IPS-15b (cell line): ENCODE data around the gene SPAG4.

Source experiments
- H3K27me3 ChIP-seq: one replicate; pipeline ENCODE4 v1.6.1; 2013; ENCODE audit warnings: low read length; ENCODE audit not compliant: control insufficient read depth, insufficient read depth
- H3K36me3 ChIP-seq: one replicate; pipeline ENCODE4 v1.6.1; 2013; ENCODE audit warnings: low read length; ENCODE audit not compliant: control insufficient read depth, insufficient read depth
- H3K4me1 ChIP-seq: one replicate; pipeline ENCODE4 v1.6.1; 2013; ENCODE audit warnings: mild to moderate bottlenecking, low read length; ENCODE audit not compliant: control insufficient read depth, insufficient read depth
- H3K4me3 ChIP-seq: one replicate; pipeline ENCODE4 v1.5.1; 2013; ENCODE audit warnings: low read depth, low read length
- H3K9ac ChIP-seq: one replicate; pipeline ENCODE4 v1.6.1; 2013; ENCODE audit warnings: low read depth, mild to moderate bottlenecking, low read length
- H3K9me3 ChIP-seq: one replicate; pipeline ENCODE4 v1.6.1; 2013; ENCODE audit warnings: mild to moderate bottlenecking, low read length; ENCODE audit not compliant: control insufficient read depth, insufficient read depth

SPAG4 gene

GRCh38 chr20:35617397-35618262 lies 2.0 kb downstream of the SPAG4 start:
- no peaks in the 10 kb centered on the region for H3K4me1 ChIP-seq
- no peaks in the 10 kb centered on the region for H3K9me3 ChIP-seq
- H3K4me3 ChIP-seq = peak overlapping the region; percentile 70
- H3K27me3 ChIP-seq = peaks cover 15% of the 10 kb centered on the region
- H3K36me3 ChIP-seq = no peaks in the 10 kb centered on the region
- H3K9ac ChIP-seq = no peak overlapping the region

- H3K27me3 ChIP-seq = peaks cover 15% of the 10 kb centered on the region
- H3K4me1 ChIP-seq = no peaks in the 10 kb centered on the region
- no peaks in the 10 kb centered on the region for H3K9me3 ChIP-seq
- H3K36me3 ChIP-seq = no peaks in the 10 kb centered on the region
- no peak overlapping the region for H3K9ac ChIP-seq
- peak overlapping the region; percentile 70 for H3K4me3 ChIP-seq
Measured at GRCh38 chr20:35618263-35619131, 2.9 kb downstream of the SPAG4 start.

DNA sequence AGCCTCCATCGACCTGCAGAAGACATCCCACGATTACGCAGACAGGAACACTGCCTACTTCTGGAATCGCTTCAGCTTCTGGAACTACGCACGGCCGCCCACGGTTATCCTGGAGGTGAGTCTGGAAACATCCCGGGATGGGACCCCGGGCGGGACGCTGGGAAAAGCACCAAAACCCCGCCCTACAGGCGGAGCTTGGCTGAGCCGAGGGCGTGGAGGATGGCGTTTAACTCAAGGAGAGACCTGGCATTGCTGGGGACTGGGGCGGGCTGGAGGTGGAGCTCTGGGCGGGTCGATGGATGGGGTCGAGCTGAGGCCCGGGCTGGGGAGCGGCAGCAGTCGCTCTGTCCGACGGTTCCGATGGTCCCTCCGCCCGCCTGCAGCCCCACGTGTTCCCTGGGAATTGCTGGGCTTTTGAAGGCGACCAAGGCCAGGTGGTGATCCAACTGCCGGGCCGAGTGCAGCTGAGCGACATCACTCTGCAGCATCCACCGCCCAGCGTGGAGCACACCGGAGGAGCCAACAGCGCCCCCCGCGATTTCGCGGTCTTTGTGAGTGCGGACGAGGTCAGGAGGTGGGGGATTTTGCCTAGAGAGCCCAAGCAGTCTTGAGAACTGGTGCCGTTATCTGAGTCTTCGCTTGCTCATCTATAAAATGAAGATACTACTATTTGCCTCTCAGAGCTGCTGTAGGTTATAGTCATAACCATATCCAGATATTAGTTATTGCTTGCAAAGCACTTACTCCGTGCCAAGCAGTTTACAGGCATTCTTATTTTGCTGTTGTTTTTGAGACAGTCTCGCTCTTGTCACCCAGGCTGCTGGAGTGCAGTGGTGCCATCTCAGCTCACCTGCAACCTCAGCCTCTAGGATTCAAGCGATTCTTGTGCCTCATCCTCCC lies 3.8 kb downstream of the SPAG4 start:
- H3K4me3 ChIP-seq = peak overlapping the region; percentile 70
- no peaks in the 10 kb centered on the region for H3K36me3 ChIP-seq
- peak overlapping the region; percentile 47 for H3K9ac ChIP-seq
- peaks cover 11% of the 10 kb centered on the region for H3K27me3 ChIP-seq
- no peaks in the 10 kb centered on the region for H3K9me3 ChIP-seq
- no peaks in the 10 kb centered on the region for H3K4me1 ChIP-seq

GRCh38 chr20:35620818-35621559 lies 5.4 kb downstream of the SPAG4 start:
- no peaks in the 10 kb centered on the region for H3K9me3 ChIP-seq

DNA sequence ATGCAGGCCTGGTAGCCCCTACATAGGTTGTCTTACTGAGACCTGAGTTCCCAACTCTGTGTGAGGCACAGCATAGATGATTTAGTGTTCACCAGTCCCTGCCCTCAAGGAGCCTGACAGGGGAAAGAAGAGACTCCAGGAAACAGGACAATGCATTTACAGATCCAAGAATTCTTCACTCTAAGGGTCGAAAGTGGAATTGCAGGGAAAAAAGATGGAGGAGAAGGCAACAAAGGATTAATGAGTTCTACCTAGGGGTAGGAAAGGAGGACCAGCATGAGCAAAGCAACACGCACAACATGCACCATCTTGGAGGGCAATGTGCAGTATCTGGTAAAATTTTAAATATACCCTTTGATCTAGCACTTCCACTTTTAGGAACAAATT lies 5.9 kb downstream of the SPAG4 start:
- H3K4me1 ChIP-seq = no peaks in the 10 kb centered on the region
- H3K9me3 ChIP-seq = no peaks in the 10 kb centered on the region
- H3K4me3 ChIP-seq = no peak overlapping the region
- H3K36me3 ChIP-seq = peaks cover 14% of the 10 kb centered on the region
- H3K9ac ChIP-seq = no peak overlapping the region
- H3K27me3 ChIP-seq = peaks cover 11% of the 10 kb centered on the region

More at GRCh38 chr20:35620818-35621559, 5.4 kb downstream of the SPAG4 start:
- H3K27me3 ChIP-seq = peaks cover 11% of the 10 kb centered on the region
- H3K4me3 ChIP-seq = no peak overlapping the region
- H3K9ac ChIP-seq = no peak overlapping the region
- no peaks in the 10 kb centered on the region for H3K4me1 ChIP-seq
- H3K36me3 ChIP-seq = peaks cover 9% of the 10 kb centered on the region

DNA sequence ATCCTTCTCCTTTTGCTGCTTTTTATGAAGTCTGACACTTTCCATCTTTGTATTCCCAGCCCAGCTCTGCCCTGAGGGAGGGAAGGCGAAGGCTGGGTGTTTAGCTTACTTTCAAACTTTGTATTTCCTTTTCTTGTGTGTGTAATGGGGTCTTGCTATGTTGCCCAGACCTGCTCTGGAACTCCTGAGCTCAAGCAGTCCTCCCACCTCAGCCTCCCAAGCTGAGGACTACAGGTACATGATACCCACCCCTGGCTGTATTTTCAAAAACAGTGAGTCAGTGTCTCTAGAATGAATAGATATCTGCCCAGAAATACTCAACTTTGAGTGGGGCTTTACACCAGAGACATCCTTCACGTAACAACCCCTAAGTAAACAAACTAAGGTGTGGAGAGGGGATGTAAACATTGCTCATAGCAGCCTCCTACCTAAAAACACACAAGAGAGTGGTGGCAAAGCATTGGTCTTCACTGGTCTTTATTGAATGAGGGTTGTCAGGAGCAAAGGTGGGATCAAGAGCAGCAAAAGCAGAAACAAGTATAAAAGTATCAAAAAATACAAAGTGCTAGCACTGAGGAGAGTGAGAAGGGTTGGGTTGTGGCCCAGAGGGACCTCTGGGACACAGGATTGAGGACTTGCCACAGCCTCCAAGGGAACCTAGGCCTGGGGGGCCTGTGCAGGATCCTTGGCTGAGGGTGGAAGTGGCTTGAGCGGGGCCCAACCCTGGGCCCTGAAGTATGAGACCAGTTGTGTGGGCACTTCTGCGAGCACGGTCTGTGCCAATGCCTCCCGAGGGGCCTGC lies 10.2 kb downstream of the SPAG4 start:
- Histone ChIP-seq H3K4me1 (no peaks in the 10 kb centered on the region), H3K27me3 (no peaks in the 10 kb centered on the region), H3K9ac (no peak overlapping the region), H3K9me3 (no peaks in the 10 kb centered on the region), H3K36me3 (peaks cover 35% of the 10 kb centered on the region), H3K4me3 (no peak overlapping the region)

GRCh38 chr20:35626386-35627001 lies 10.9 kb downstream of the SPAG4 start:
- H3K4me1 ChIP-seq = no peaks in the 10 kb centered on the region
- no peak overlapping the region for H3K4me3 ChIP-seq
- H3K9me3 ChIP-seq = no peaks in the 10 kb centered on the region
- H3K36me3 ChIP-seq = peaks cover 42% of the 10 kb centered on the region
- H3K9ac ChIP-seq = no peak overlapping the region
- H3K27me3 ChIP-seq = no peaks in the 10 kb centered on the region

DNA sequence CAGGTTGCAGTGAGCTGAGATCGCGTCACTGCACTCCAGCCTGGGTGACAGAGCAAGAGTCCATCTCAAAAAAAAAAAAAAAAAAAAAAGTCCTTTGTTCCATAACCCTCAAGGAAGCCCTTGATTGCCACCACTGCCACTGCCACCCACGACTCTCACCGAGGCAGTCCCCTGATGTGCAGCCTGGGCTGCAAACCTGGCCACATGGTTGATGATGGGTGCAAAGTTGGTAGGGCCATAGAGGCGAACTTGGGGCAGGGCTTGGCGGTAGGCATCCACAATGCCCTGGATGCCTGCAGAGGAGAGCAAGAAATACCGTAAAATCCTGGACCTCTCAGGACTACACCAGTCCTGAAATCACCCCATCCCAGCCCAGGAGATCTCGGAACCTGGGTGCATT lies 11.5 kb downstream of the SPAG4 start:
- no peak overlapping the region for H3K9ac ChIP-seq
- no peaks in the 10 kb centered on the region for H3K4me1 ChIP-seq
- H3K9me3 ChIP-seq = no peaks in the 10 kb centered on the region
- no peaks in the 10 kb centered on the region for H3K27me3 ChIP-seq
- H3K36me3 ChIP-seq = peaks cover 46% of the 10 kb centered on the region
- H3K4me3 ChIP-seq = no peak overlapping the region

DNA sequence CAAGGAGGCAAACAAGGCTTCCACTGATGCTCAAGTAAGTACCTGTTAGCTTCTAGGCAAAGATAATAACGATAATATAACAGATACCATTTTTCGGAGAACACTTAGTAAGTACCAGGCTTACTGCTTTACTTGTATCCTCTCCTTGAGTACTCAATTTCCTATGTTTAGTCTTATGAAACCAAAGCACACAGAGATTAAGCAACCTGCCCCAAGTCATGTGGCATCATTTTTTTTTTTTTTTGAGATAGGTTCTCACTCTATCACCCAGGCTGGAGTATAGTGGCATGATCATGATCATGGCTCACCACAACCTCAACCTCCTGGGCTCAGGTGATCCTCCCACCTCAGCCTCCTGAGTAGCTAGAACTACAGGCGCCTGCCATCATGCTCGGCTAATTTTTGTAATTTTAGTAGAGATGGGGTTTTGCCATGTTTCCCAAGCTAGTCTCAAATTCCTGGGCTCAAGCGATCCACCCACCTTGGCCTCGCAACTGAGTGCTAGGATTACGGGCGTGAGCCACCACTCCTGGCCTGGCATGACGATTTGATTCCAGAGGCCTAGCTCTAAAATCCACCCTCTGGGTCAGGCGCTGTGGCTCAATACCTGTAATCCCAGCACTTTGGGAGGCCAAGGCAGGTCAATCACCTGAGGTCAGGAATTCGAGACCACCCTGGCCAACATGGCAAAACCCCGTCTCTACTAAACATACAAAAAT lies 14.0 kb downstream of the SPAG4 start:
- H3K9me3 ChIP-seq = no peaks in the 10 kb centered on the region
- H3K9ac ChIP-seq = no peak overlapping the region
- no peaks in the 10 kb centered on the region for H3K27me3 ChIP-seq
- H3K4me3 ChIP-seq = no peak overlapping the region
- no peaks in the 10 kb centered on the region for H3K4me1 ChIP-seq
- H3K36me3 ChIP-seq = peaks cover 50% of the 10 kb centered on the region
